Central memory CD8-positive, alpha-beta T cell (primary cell): ENCODE results near the gene KCNH3.
"Not testable (repeated sequence)": the region's sequence is repeated elsewhere in the genome, so short reads cannot be mapped to it uniquely, and the experiment has no call there.

Experiments used
- ATAC-seq: fragments of 150-1000 bp; cut with Tn5 transposase; replicated peaks from 2 replicates; pipeline ENCODE4 v1.10.0; 2022; ENCODE audit warnings: mild to moderate bottlenecking, moderate FRiP score, moderate number of reproducible peaks; ENCODE audit not compliant: poor library complexity, severe bottlenecking; ENCODE audit errors: extremely low read depth
- DNase-seq, 2 donors: peaks; one replicate each; pipeline ENCODE4 v3.0.0; 2021; ENCODE audit warnings: low spot score in 2 of 2
- H3K27ac Mint-ChIP-seq: one replicate; pipeline ENCODE4 v1.8.0; 2022; ENCODE audit warnings: low read depth, mild to moderate bottlenecking, moderate library complexity, mixed read lengths
- H3K27me3 Mint-ChIP-seq: one replicate; pipeline ENCODE4 v1.8.0; 2022; ENCODE audit warnings: mixed read lengths
- H3K36me3 Mint-ChIP-seq: one replicate; pipeline ENCODE4 v1.8.0; 2022; ENCODE audit warnings: mild to moderate bottlenecking, moderate library complexity, mixed read lengths; ENCODE audit not compliant: insufficient read depth
- H3K4me1 Mint-ChIP-seq: one replicate; pipeline ENCODE4 v1.8.0; 2022; ENCODE audit warnings: mixed read lengths
- H3K4me3 Mint-ChIP-seq: one replicate; pipeline ENCODE4 v1.8.0; 2022; ENCODE audit warnings: mild to moderate bottlenecking, moderate library complexity, mixed read lengths
- H3K9me3 Mint-ChIP-seq: one replicate; pipeline ENCODE4 v1.8.0; 2022; ENCODE audit warnings: mixed read lengths

The KCNH3 gene

GRCh38 chr12:49509681-49510080, 29.1 kb upstream of the KCNH3 start:
- H3K36me3 Mint-ChIP-seq, H3K27me3 Mint-ChIP-seq, H3K9me3 Mint-ChIP-seq, H3K4me1 Mint-ChIP-seq, ATAC-seq, DNase-seq, H3K27ac Mint-ChIP-seq, H3K4me3 Mint-ChIP-seq: not testable (repeated sequence)

- Mint-ChIP-seq H3K27me3 (no peaks in the 10 kb centered on the region), H3K4me1 (no peaks in the 10 kb centered on the region), H3K36me3 (peaks cover 3% of the 10 kb centered on the region), H3K27ac (no peak overlapping the region), H3K9me3 (no peaks in the 10 kb centered on the region), H3K4me3 (no peak overlapping the region)
- ATAC-seq (no peak), DNase-seq (no peak)
These were observed 27.4 kb upstream of the KCNH3 start for GRCh38 chr12:49511410-49511809.

GRCh38 chr12:49512546-49512945, 26.3 kb upstream of the KCNH3 start:
- no peak overlapping the region for H3K4me3 Mint-ChIP-seq
- no peak for ATAC-seq

GRCh38 chr12:49515266-49515665, 23.6 kb upstream of the KCNH3 start:
- Mint-ChIP-seq H3K9me3 (no peaks in the 10 kb centered on the region), H3K27ac (no peak overlapping the region), H3K36me3 (peaks cover 4% of the 10 kb centered on the region), H3K4me1 (no peaks in the 10 kb centered on the region), H3K4me3 (no peak overlapping the region), H3K27me3 (no peaks in the 10 kb centered on the region)
- no peak for ATAC-seq
- no peak for DNase-seq

More at GRCh38 chr12:49512546-49512945, 26.3 kb upstream of the KCNH3 start:
- Mint-ChIP-seq H3K4me1 (no peaks in the 10 kb centered on the region), H3K27me3 (no peaks in the 10 kb centered on the region), H3K27ac (no peak overlapping the region), H3K9me3 (no peaks in the 10 kb centered on the region), H3K36me3 (peaks cover 3% of the 10 kb centered on the region)
- DNase-seq: no peak

GRCh38 chr12:49518914-49519573, 19.8 kb upstream of the KCNH3 start:
- ATAC-seq: no peak

GRCh38 chr12:49519574-49519936, 19.3 kb upstream of the KCNH3 start:
- Mint-ChIP-seq H3K4me3 (no peak overlapping the region), H3K27ac (no peak overlapping the region), H3K27me3 (no peaks in the 10 kb centered on the region), H3K4me1 (no peaks in the 10 kb centered on the region), H3K9me3 (no peaks in the 10 kb centered on the region), H3K36me3 (peaks cover 4% of the 10 kb centered on the region)
- DNase-seq: no peak
- ATAC-seq: no peak

More at GRCh38 chr12:49518914-49519573, 19.8 kb upstream of the KCNH3 start:
- peaks cover 4% of the 10 kb centered on the region for H3K36me3 Mint-ChIP-seq
- H3K4me3 Mint-ChIP-seq: no peak overlapping the region
- no peak overlapping the region for H3K27ac Mint-ChIP-seq
- DNase-seq: no peak
- H3K4me1 Mint-ChIP-seq: no peaks in the 10 kb centered on the region
- no peaks in the 10 kb centered on the region for H3K9me3 Mint-ChIP-seq
- H3K27me3 Mint-ChIP-seq: no peaks in the 10 kb centered on the region

- H3K36me3 Mint-ChIP-seq: peaks cover 4% of the 10 kb centered on the region
- H3K4me1 Mint-ChIP-seq: no peaks in the 10 kb centered on the region
- no peak overlapping the region for H3K4me3 Mint-ChIP-seq
- no peaks in the 10 kb centered on the region for H3K9me3 Mint-ChIP-seq
- ATAC-seq (no peak), DNase-seq (no peak)
- H3K27me3 Mint-ChIP-seq: no peaks in the 10 kb centered on the region
- H3K27ac Mint-ChIP-seq: no peak overlapping the region
These were observed 17.4 kb upstream of the KCNH3 start for GRCh38 chr12:49521389-49521788.

- Mint-ChIP-seq H3K4me1 (no peaks in the 10 kb centered on the region), H3K27ac (no peak overlapping the region), H3K9me3 (no peaks in the 10 kb centered on the region), H3K36me3 (peaks cover under 1% of the 10 kb centered on the region), H3K27me3 (no peaks in the 10 kb centered on the region), H3K4me3 (no peak overlapping the region)
- ATAC-seq: no peak
- no peak for DNase-seq
These were observed 14.0 kb upstream of the KCNH3 start for GRCh38 chr12:49524660-49525324.

GRCh38 chr12:49525942-49526341, 12.9 kb upstream of the KCNH3 start:
- H3K27me3 Mint-ChIP-seq: no peaks in the 10 kb centered on the region
- DNase-seq (no peak), ATAC-seq (no peak)
- no peaks in the 10 kb centered on the region for H3K9me3 Mint-ChIP-seq
- H3K4me3 Mint-ChIP-seq: no peak overlapping the region
- H3K27ac Mint-ChIP-seq: no peak overlapping the region
- H3K4me1 Mint-ChIP-seq: no peaks in the 10 kb centered on the region
- H3K36me3 Mint-ChIP-seq: no peaks in the 10 kb centered on the region

GRCh38 chr12:49527361-49528130, 11.3 kb upstream of the KCNH3 start:
- no peak for ATAC-seq
- Mint-ChIP-seq H3K4me1 (no peaks in the 10 kb centered on the region), H3K27me3 (no peaks in the 10 kb centered on the region), H3K4me3 (no peak overlapping the region), H3K36me3 (no peaks in the 10 kb centered on the region), H3K27ac (no peak overlapping the region), H3K9me3 (no peaks in the 10 kb centered on the region)
- no peak for DNase-seq

GRCh38 chr12:49529414-49529813, 9.4 kb upstream of the KCNH3 start:
- no peak for ATAC-seq
- H3K4me3 Mint-ChIP-seq: no peak overlapping the region
- DNase-seq: no peak
- H3K27me3 Mint-ChIP-seq: no peaks in the 10 kb centered on the region
- H3K9me3 Mint-ChIP-seq: no peaks in the 10 kb centered on the region
- H3K27ac Mint-ChIP-seq: no peak overlapping the region
- no peaks in the 10 kb centered on the region for H3K4me1 Mint-ChIP-seq
- no peaks in the 10 kb centered on the region for H3K36me3 Mint-ChIP-seq

- Mint-ChIP-seq H3K36me3 (no peaks in the 10 kb centered on the region), H3K4me3 (no peak overlapping the region), H3K9me3 (no peaks in the 10 kb centered on the region), H3K4me1 (no peaks in the 10 kb centered on the region), H3K27ac (no peak overlapping the region), H3K27me3 (no peaks in the 10 kb centered on the region)
- no peak for ATAC-seq
- DNase-seq: no peak
These were observed 7.1 kb upstream of the KCNH3 start for GRCh38 chr12:49531745-49532144.

GRCh38 chr12:49533331-49533730, 5.5 kb upstream of the KCNH3 start:
- DNase-seq (no peak), ATAC-seq (no peak)
- H3K9me3 Mint-ChIP-seq: no peaks in the 10 kb centered on the region
- H3K4me1 Mint-ChIP-seq: no peaks in the 10 kb centered on the region
- no peak overlapping the region for H3K27ac Mint-ChIP-seq
- peaks cover 5% of the 10 kb centered on the region for H3K36me3 Mint-ChIP-seq
- no peak overlapping the region for H3K4me3 Mint-ChIP-seq
- H3K27me3 Mint-ChIP-seq: no peaks in the 10 kb centered on the region
